GM23338 (cell line): ENCODE results near the gene FSIP1. TPM values are rescaled to one million over a fixed set of nuclear protein-coding genes. Genes with fewer than 3 reads are reported as not detected.

Experiments used
- ATAC-seq: fragments of 200-7000 bp; cut with Tn5 transposase; 3 replicates; pipeline ENCODE4 v1.9.1; 2020
- DNase-seq: peaks from one replicate; pipeline ENCODE4 v3.0.0-alpha.2; 2015; ENCODE audit warnings: low spot score
- H2AFZ ChIP-seq: fragments of 200-600 bp; sonication (generic); 2 replicates; pipeline ENCODE4 v1.8.0; 2016; ENCODE audit warnings: antibody characterized with exemption, mild to moderate bottlenecking, moderate library complexity
- H3F3A ChIP-seq: fragments of 200-600 bp; sonication (generic); replicated peaks from 2 replicates; pipeline ENCODE4 v1.8.0; 2017; ENCODE audit warnings: antibody characterized with exemption, mixed run types, low read depth
- H3K27ac ChIP-seq: fragments of 200-600 bp; sonication (generic); 2 replicates; pipeline ENCODE4 v1.6.1; 2016; ENCODE audit warnings: low read depth
- H3K27me3 ChIP-seq: fragments of 200-600 bp; sonication (generic); 2 replicates; pipeline ENCODE4 v1.8.0; 2016; ENCODE audit warnings: mild to moderate bottlenecking, mixed run types, moderate library complexity; ENCODE audit not compliant: insufficient read depth
- H3K36me3 ChIP-seq: fragments of 200-600 bp; sonication (generic); 2 replicates; pipeline ENCODE4 v1.8.0; 2016; ENCODE audit warnings: mild to moderate bottlenecking; ENCODE audit not compliant: insufficient read depth
- H3K4me1 ChIP-seq: fragments of 200-600 bp; sonication (generic); 2 replicates; pipeline ENCODE4 v1.8.0; 2016; ENCODE audit warnings: mild to moderate bottlenecking, moderate library complexity; ENCODE audit not compliant: insufficient read depth
- H3K4me2 ChIP-seq: fragments of 200-600 bp; sonication (generic); 2 replicates; pipeline ENCODE4 v1.7.1; 2017; ENCODE audit warnings: mixed run types
- H3K4me3 ChIP-seq: fragments of 200-600 bp; sonication (generic); 2 replicates; pipeline ENCODE4 v1.6.1; 2016; ENCODE audit warnings: mixed run types
- H3K79me2 ChIP-seq: fragments of 200-600 bp; sonication (generic); replicated peaks from 2 replicates; pipeline ENCODE4 v1.8.0; 2017; ENCODE audit warnings: mild to moderate bottlenecking; ENCODE audit not compliant: insufficient read depth
- H3K9me2 ChIP-seq: fragments of 200-600 bp; sonication (generic); 2 replicates; pipeline ENCODE4 v1.8.0; 2017; ENCODE audit not compliant: insufficient read depth
- H4K20me1 ChIP-seq: fragments of 200-600 bp; sonication (generic); replicated peaks from 2 replicates; pipeline ENCODE4 v1.8.0; 2017; ENCODE audit warnings: mild to moderate bottlenecking; ENCODE audit not compliant: insufficient read depth
- H3K27ac Mint-ChIP-seq: 2 replicates; pipeline ENCODE4 v1.8.0; 2020; ENCODE audit warnings: inconsistent platforms, mild to moderate bottlenecking, moderate library complexity, mixed read lengths
- H3K27me3 Mint-ChIP-seq: 3 replicates; pipeline ENCODE4 v1.8.0; 2022; ENCODE audit warnings: low read depth, mild to moderate bottlenecking, moderate library complexity, mixed read lengths, inconsistent platforms; ENCODE audit not compliant: insufficient read depth, poor library complexity
- H3K36me3 Mint-ChIP-seq: 3 replicates; pipeline ENCODE4 v1.8.0; 2021; ENCODE audit warnings: low read depth, mild to moderate bottlenecking, inconsistent platforms, moderate library complexity, mixed read lengths
- H3K4me1 Mint-ChIP-seq: 3 replicates; pipeline ENCODE4 v1.8.0; 2020; ENCODE audit warnings: mild to moderate bottlenecking, inconsistent platforms, mixed read lengths
- H3K4me3 Mint-ChIP-seq: 3 replicates; pipeline ENCODE4 v1.8.0; 2021; ENCODE audit warnings: moderate library complexity, mild to moderate bottlenecking, inconsistent platforms, mixed read lengths
- H3K9me3 Mint-ChIP-seq: 3 replicates; pipeline ENCODE4 v1.8.0; 2020; ENCODE audit warnings: moderate library complexity, mild to moderate bottlenecking, inconsistent platforms, mixed read lengths
- CREB1 ChIP-seq: fragments of 250-450 bp; sonication (Bioruptor Pico); IDR thresholded peaks from 2 replicates; pipeline ENCODE4 v1.5.0; 2020; ENCODE audit warnings: low read depth, mild to moderate bottlenecking, moderate library complexity
- CTCF ChIP-seq, 2 experiments: fragments of 200-600 bp in 1 of 2; sonication (generic) in 1 of 2; conservative IDR thresholded peaks; 2 replicates each; pipeline versions ENCODE4 v1.5.1 to v1.6.1; 2016 to 2017; ENCODE audit warnings: antibody characterized with exemption in 2 of 2, low read depth in 2 of 2, mild to moderate bottlenecking in 2 of 2, moderate library complexity in 1 of 2
- ETS1 ChIP-seq: IDR thresholded peaks from 2 replicates; pipeline ENCODE4 v1.6.1; 2016; ENCODE audit warnings: antibody characterized with exemption
- EZH2 ChIP-seq: fragments of 200-600 bp; sonication (generic); IDR thresholded peaks from one replicate; pipeline ENCODE4 v1.8.0; 2017; ENCODE audit warnings: antibody characterized with exemption, mild to moderate bottlenecking, low read depth; ENCODE audit not compliant: unreplicated experiment
- EZH2phosphoT487 ChIP-seq: fragments of 200-600 bp; sonication (generic); IDR thresholded peaks from one replicate; pipeline ENCODE4 v1.8.1; 2018; ENCODE audit warnings: antibody characterized with exemption; ENCODE audit not compliant: unreplicated experiment
- JUNB ChIP-seq: IDR thresholded peaks from one replicate; pipeline ENCODE4 v1.6.1; 2016; ENCODE audit warnings: antibody characterized with exemption; ENCODE audit not compliant: unreplicated experiment
- NANOG ChIP-seq: IDR thresholded peaks from 2 replicates; pipeline ENCODE4 v1.6.1; 2016; ENCODE audit warnings: antibody characterized with exemption, borderline replicate concordance
- POLR2AphosphoS5 ChIP-seq: IDR thresholded peaks from 2 replicates; pipeline ENCODE4 v1.6.1; 2016; ENCODE audit warnings: antibody characterized with exemption, low read depth
- STAT1 ChIP-seq: IDR thresholded peaks from one replicate; pipeline ENCODE4 v1.6.1; 2016; ENCODE audit warnings: antibody characterized with exemption; ENCODE audit not compliant: unreplicated experiment
- ZNF114 ChIP-seq: fragments of 250-450 bp; sonication (Bioruptor Pico); IDR thresholded peaks from 2 replicates; pipeline ENCODE4 v1.5.0; 2020; ENCODE audit warnings: mild to moderate bottlenecking, moderate library complexity
- ZNF331 ChIP-seq: fragments of 250-450 bp; sonication (Bioruptor Pico); IDR thresholded peaks from 2 replicates; pipeline ENCODE4 v1.5.0; 2020; ENCODE audit warnings: low read depth, mild to moderate bottlenecking, moderate library complexity
- ZNF462 ChIP-seq: fragments of 250-450 bp; sonication (Bioruptor Pico); IDR thresholded peaks from 2 replicates; pipeline ENCODE4 v1.5.0; 2020; ENCODE audit warnings: mild to moderate bottlenecking, moderate library complexity
- polyA plus RNA-seq: library from polyadenylated mRNA; unstranded; fragments of >200 nt; fragmentation: Nextera tagmentation; extraction: Ambion mirVana; gene quantifications from 2 replicates; pipeline ENCODE4 v1.2.1, GENCODE V29; 2016
- total RNA-seq: library from RNA; depleted of rRNA; stranded (reverse); fragments of >200 nt; shearing (Covaris generic); gene quantifications from 2 replicates; pipeline ENCODE4 v1.2.3, GENCODE V29; 2014
- TF ChIP-seq, protein P1 (sequence below): IDR thresholded peaks from one replicate; pipeline ENCODE4 v1.6.1; 2018; ENCODE audit warnings: antibody characterized with exemption; ENCODE audit not compliant: unreplicated experiment

FSIP1 gene
- total and polyA plus RNA-seq, 2 experiments from 2014 or later = 0.92 to 2.1 TPM

GRCh38 chr15:39746714-39747276 lies 35.8 kb downstream of the FSIP1 start:
- no peak for ATAC-seq
- no peak overlapping the region for H3K27ac ChIP-seq

More at GRCh38 chr15:39746714-39747276, 35.8 kb downstream of the FSIP1 start:
- Histone ChIP-seq H3K9me2 (no peaks in the 10 kb centered on the region), H3K4me2 (no peak overlapping the region), H3K4me1 (peaks cover 10% of the 10 kb centered on the region), H2AFZ (no peak overlapping the region), H4K20me1 (no peaks in the 10 kb centered on the region), H3K4me3 (no peak overlapping the region), H3K79me2 (no peaks in the 10 kb centered on the region), H3K36me3 (no peaks in the 10 kb centered on the region), H3K27me3 (no peaks in the 10 kb centered on the region), H3F3A (no peaks in the 10 kb centered on the region)
- Mint-ChIP-seq H3K27me3 (no peaks in the 10 kb centered on the region), H3K4me1 (peaks cover 2% of the 10 kb centered on the region; the same call in 2 of the 3 replicates), H3K9me3 (no peaks in the 10 kb centered on the region), H3K4me3 (no peak overlapping the region), H3K36me3 (no peaks in the 10 kb centered on the region), H3K27ac (no peak overlapping the region)
- no peak for DNase-seq
- TF ChIP-seq ZNF331 (no peak), EZH2phosphoT487 (no peak), EZH2 (no peak), JUNB (no peak), CREB1 (no peak), ETS1 (no peak), ZNF114 (CRISPR knock-in tag) (no peak), NANOG (no peak), ZNF462 (no peak), POLR2AphosphoS5 (no peak), STAT1 (no peak), CTCF (conservative IDR thresholded peaks at IDR 0.05; ENCODE audit: low read depth in 2 of 2) (no peak)
- TF ChIP-seq, protein P1, sequence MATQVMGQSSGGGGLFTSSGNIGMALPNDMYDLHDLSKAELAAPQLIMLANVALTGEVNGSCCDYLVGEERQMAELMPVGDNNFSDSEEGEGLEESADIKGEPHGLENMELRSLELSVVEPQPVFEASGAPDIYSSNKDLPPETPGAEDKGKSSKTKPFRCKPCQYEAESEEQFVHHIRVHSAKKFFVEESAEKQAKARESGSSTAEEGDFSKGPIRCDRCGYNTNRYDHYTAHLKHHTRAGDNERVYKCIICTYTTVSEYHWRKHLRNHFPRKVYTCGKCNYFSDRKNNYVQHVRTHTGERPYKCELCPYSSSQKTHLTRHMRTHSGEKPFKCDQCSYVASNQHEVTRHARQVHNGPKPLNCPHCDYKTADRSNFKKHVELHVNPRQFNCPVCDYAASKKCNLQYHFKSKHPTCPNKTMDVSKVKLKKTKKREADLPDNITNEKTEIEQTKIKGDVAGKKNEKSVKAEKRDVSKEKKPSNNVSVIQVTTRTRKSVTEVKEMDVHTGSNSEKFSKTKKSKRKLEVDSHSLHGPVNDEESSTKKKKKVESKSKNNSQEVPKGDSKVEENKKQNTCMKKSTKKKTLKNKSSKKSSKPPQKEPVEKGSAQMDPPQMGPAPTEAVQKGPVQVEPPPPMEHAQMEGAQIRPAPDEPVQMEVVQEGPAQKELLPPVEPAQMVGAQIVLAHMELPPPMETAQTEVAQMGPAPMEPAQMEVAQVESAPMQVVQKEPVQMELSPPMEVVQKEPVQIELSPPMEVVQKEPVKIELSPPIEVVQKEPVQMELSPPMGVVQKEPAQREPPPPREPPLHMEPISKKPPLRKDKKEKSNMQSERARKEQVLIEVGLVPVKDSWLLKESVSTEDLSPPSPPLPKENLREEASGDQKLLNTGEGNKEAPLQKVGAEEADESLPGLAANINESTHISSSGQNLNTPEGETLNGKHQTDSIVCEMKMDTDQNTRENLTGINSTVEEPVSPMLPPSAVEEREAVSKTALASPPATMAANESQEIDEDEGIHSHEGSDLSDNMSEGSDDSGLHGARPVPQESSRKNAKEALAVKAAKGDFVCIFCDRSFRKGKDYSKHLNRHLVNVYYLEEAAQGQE = no peak
